Measurements from ENCODE around the gene TRPC6. TPM values are rescaled to one million over a fixed set of nuclear protein-coding genes. Genes with fewer than 3 reads are reported as not detected.
A peak's percentile ranks its signal among the peaks of the same experiment; 100 is the strongest.

Gene TRPC6
- total RNA-seq, 1 donor: 0.72 TPM

DNA sequence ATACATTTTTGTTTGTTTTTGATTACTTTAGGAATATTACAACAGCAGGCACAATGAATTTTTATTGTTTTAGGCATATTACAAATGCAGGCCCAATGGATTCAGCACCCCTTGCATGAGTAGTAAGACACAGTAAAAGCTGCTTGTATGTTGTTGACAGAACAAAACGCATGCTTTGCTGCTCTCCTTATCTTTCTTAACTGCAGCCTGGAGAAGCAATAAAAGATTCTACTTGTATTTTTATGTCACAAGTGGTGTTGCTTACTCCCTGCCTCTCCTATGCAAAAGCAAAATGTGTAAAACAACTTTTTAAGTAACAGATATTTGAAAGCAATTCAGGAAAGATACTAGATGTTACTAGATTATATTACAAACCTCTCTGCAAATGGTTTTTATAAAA lies 73.9 kb downstream of the TRPC6 start:
- TF ChIP-seq, protein P1, sequence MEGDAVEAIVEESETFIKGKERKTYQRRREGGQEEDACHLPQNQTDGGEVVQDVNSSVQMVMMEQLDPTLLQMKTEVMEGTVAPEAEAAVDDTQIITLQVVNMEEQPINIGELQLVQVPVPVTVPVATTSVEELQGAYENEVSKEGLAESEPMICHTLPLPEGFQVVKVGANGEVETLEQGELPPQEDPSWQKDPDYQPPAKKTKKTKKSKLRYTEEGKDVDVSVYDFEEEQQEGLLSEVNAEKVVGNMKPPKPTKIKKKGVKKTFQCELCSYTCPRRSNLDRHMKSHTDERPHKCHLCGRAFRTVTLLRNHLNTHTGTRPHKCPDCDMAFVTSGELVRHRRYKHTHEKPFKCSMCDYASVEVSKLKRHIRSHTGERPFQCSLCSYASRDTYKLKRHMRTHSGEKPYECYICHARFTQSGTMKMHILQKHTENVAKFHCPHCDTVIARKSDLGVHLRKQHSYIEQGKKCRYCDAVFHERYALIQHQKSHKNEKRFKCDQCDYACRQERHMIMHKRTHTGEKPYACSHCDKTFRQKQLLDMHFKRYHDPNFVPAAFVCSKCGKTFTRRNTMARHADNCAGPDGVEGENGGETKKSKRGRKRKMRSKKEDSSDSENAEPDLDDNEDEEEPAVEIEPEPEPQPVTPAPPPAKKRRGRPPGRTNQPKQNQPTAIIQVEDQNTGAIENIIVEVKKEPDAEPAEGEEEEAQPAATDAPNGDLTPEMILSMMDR (IDR thresholded peaks at IDR 0.05; ENCODE audit: insufficient read depth, low read length): no peak
- no peak for DNase-seq (ENCODE audit: low read depth)
- H3K4me3 ChIP-seq (ENCODE audit: low read depth, low read length): no peak overlapping the region

DNA sequence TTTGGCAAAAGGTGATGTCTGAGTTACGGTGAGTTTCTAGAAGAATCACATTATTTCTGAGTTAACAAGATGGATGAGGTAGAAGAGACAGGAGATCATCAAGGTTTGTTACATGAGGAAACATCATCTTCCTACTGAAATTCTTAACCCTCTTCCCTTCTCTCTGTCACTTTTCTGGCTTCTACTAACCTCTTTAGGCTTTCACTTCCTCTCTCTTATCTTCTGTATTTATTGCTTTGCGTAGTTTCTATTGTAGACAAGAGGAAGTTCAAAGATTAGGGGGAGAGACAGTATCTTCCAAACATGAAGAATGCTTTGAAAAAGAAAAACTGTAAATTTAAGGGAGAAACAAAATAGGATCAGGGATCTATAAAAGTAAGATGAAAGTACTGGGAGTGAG lies 75.4 kb downstream of the TRPC6 start:
- no peak for DNase-seq (ENCODE audit: low read depth)
- TF ChIP-seq, protein P1 (IDR thresholded peaks at IDR 0.05; ENCODE audit: insufficient read depth, low read length): no peak
- H3K4me3 ChIP-seq (ENCODE audit: low read depth, low read length): no peak overlapping the region

DNA sequence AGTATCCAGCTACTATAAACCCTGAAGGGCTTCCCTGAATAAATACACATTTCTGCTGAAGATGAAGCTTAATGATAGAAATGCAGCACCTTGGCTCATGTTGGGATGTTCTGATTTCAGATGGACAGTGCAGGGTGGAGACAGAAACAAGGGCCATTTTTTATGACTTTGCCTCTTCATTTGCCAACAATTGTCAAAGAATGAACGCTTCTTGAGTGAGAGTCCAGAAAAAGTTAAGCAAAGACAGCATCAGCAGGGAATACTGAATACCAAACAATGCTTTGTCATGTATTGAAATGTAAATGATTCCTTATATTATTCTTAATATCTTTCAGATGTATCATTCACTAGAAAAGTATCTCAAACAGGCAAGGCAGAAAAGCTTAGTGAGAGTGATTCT lies 84.9 kb downstream of the TRPC6 start:
- no peak overlapping the region for H3K4me3 ChIP-seq (ENCODE audit: low read depth, low read length)
- no peak for DNase-seq (ENCODE audit: low read depth)
- TF ChIP-seq, protein P1 (IDR thresholded peaks at IDR 0.05; ENCODE audit: insufficient read depth, low read length): no peak

DNA sequence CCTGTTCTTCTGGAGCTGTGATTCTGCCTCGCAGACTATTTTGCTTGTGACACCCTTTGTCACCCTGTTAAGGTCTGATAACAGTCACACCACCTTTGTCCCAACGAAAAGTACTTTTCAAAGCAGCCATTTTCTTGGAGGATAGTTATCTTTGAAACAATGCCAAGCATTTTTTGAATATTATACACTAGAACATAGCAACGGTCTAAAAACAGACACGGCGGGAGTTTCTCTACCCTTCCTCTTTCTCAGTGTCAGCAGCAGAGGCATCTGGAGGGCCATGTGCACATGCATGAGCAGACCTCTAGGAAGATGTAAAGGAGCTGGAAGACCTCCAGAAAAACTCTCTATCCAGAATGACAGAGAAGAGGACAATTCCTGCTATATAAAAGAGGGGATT lies 86.5 kb downstream of the TRPC6 start:
- no peak for DNase-seq (ENCODE audit: low read depth)
- H3K4me3 ChIP-seq (ENCODE audit: low read depth, low read length): no peak overlapping the region
- TF ChIP-seq, protein P1 (IDR thresholded peaks at IDR 0.05; ENCODE audit: insufficient read depth, low read length): no peak

DNA sequence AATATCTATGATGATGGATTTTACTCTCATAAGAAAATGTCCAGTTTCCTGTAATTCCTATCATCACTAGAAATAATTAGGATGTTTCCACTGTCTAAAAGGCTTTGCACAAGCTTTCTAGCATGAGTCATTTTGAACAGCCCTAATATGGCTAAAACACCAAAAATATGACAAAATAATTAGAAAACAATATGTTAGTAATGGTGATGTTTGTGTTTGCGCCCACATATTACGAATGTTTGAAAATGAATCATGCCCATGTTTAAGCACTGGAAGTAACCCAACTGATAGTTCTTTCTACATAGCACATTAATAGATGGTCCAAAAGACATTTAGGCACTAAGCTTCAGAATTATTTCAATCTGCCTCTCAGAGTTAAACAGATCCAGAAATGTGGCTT lies 96.0 kb downstream of the TRPC6 start:
- TF ChIP-seq, protein P1 (IDR thresholded peaks at IDR 0.05; ENCODE audit: insufficient read depth, low read length): no peak
- peak; percentile 27 for DNase-seq (ENCODE audit: low read depth)
- no peak overlapping the region for H3K4me3 ChIP-seq (ENCODE audit: low read depth, low read length)

DNA sequence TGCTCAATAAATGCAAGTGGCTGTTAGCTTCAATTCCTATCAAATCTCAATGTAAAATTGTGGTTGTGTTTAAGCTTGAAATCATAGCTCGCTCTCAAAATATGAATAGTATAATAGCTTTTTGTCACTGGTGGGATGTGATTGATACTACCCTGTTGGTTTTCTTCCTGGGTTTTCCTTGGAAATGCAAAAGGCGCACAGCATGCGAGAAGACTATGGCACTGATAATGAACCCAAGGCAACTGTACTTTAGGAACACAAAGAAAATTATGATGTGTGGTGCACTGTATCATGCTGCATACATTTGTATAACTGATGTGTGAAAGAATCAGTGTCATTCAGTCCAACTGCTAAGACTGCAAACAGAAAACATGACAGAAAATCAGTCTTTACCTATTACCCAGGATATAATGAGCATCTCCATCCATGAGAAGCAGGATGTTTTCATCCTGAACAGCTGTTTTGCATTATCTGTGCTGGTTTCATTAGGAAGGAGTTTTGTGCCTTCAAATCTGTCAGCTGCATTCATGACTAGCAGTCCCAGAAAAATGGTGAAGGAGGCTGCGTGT lies 101.2 kb downstream of the TRPC6 start:
- no peak for DNase-seq (ENCODE audit: low read depth)

More for the DNA sequence above, 101.2 kb downstream of the TRPC6 start:
- TF ChIP-seq, protein P1 (IDR thresholded peaks at IDR 0.05; ENCODE audit: insufficient read depth, low read length): no peak
- no peak overlapping the region for H3K4me3 ChIP-seq (ENCODE audit: low read depth, low read length)
